GM23338 (cell line): ENCODE data around the gene SLC22A4. TPM values are rescaled to one million over a fixed set of nuclear protein-coding genes. Genes with fewer than 3 reads are reported as not detected.

Source experiments
- ATAC-seq: fragments of 200-7000 bp; cut with Tn5 transposase; 3 replicates; pipeline ENCODE4 v1.9.1; 2020
- DNase-seq: peaks from one replicate; pipeline ENCODE4 v3.0.0-alpha.2; 2015; ENCODE audit warnings: low spot score
- H2AFZ ChIP-seq: fragments of 200-600 bp; sonication (generic); 2 replicates; pipeline ENCODE4 v1.8.0; 2016; ENCODE audit warnings: antibody characterized with exemption, mild to moderate bottlenecking, moderate library complexity
- H3F3A ChIP-seq: fragments of 200-600 bp; sonication (generic); replicated peaks from 2 replicates; pipeline ENCODE4 v1.8.0; 2017; ENCODE audit warnings: antibody characterized with exemption, mixed run types, low read depth
- H3K27ac ChIP-seq: fragments of 200-600 bp; sonication (generic); 2 replicates; pipeline ENCODE4 v1.6.1; 2016; ENCODE audit warnings: low read depth
- H3K27me3 ChIP-seq: fragments of 200-600 bp; sonication (generic); 2 replicates; pipeline ENCODE4 v1.8.0; 2016; ENCODE audit warnings: mild to moderate bottlenecking, mixed run types, moderate library complexity; ENCODE audit not compliant: insufficient read depth
- H3K36me3 ChIP-seq: fragments of 200-600 bp; sonication (generic); 2 replicates; pipeline ENCODE4 v1.8.0; 2016; ENCODE audit warnings: mild to moderate bottlenecking; ENCODE audit not compliant: insufficient read depth
- H3K4me1 ChIP-seq: fragments of 200-600 bp; sonication (generic); 2 replicates; pipeline ENCODE4 v1.8.0; 2016; ENCODE audit warnings: mild to moderate bottlenecking, moderate library complexity; ENCODE audit not compliant: insufficient read depth
- H3K4me2 ChIP-seq: fragments of 200-600 bp; sonication (generic); 2 replicates; pipeline ENCODE4 v1.7.1; 2017; ENCODE audit warnings: mixed run types
- H3K4me3 ChIP-seq: fragments of 200-600 bp; sonication (generic); 2 replicates; pipeline ENCODE4 v1.6.1; 2016; ENCODE audit warnings: mixed run types
- H3K79me2 ChIP-seq: fragments of 200-600 bp; sonication (generic); replicated peaks from 2 replicates; pipeline ENCODE4 v1.8.0; 2017; ENCODE audit warnings: mild to moderate bottlenecking; ENCODE audit not compliant: insufficient read depth
- H3K9me2 ChIP-seq: fragments of 200-600 bp; sonication (generic); 2 replicates; pipeline ENCODE4 v1.8.0; 2017; ENCODE audit not compliant: insufficient read depth
- H4K20me1 ChIP-seq: fragments of 200-600 bp; sonication (generic); replicated peaks from 2 replicates; pipeline ENCODE4 v1.8.0; 2017; ENCODE audit warnings: mild to moderate bottlenecking; ENCODE audit not compliant: insufficient read depth
- H3K27ac Mint-ChIP-seq: 2 replicates; pipeline ENCODE4 v1.8.0; 2020; ENCODE audit warnings: inconsistent platforms, mild to moderate bottlenecking, moderate library complexity, mixed read lengths
- H3K27me3 Mint-ChIP-seq: 3 replicates; pipeline ENCODE4 v1.8.0; 2022; ENCODE audit warnings: low read depth, mild to moderate bottlenecking, moderate library complexity, mixed read lengths, inconsistent platforms; ENCODE audit not compliant: insufficient read depth, poor library complexity
- H3K36me3 Mint-ChIP-seq: 3 replicates; pipeline ENCODE4 v1.8.0; 2021; ENCODE audit warnings: low read depth, mild to moderate bottlenecking, inconsistent platforms, moderate library complexity, mixed read lengths
- H3K4me1 Mint-ChIP-seq: 3 replicates; pipeline ENCODE4 v1.8.0; 2020; ENCODE audit warnings: mild to moderate bottlenecking, inconsistent platforms, mixed read lengths
- H3K4me3 Mint-ChIP-seq: 3 replicates; pipeline ENCODE4 v1.8.0; 2021; ENCODE audit warnings: moderate library complexity, mild to moderate bottlenecking, inconsistent platforms, mixed read lengths
- H3K9me3 Mint-ChIP-seq: 3 replicates; pipeline ENCODE4 v1.8.0; 2020; ENCODE audit warnings: moderate library complexity, mild to moderate bottlenecking, inconsistent platforms, mixed read lengths
- EZH2phosphoT487 ChIP-seq: fragments of 200-600 bp; sonication (generic); IDR thresholded peaks from one replicate; pipeline ENCODE4 v1.8.1; 2018; ENCODE audit warnings: antibody characterized with exemption; ENCODE audit not compliant: unreplicated experiment
- REST ChIP-seq: IDR thresholded peaks from one replicate; pipeline ENCODE4 v1.6.1; 2018; ENCODE audit warnings: antibody characterized with exemption; ENCODE audit not compliant: unreplicated experiment
- ZNF462 ChIP-seq: fragments of 250-450 bp; sonication (Bioruptor Pico); IDR thresholded peaks from 2 replicates; pipeline ENCODE4 v1.5.0; 2020; ENCODE audit warnings: mild to moderate bottlenecking, moderate library complexity
- polyA plus RNA-seq: library from polyadenylated mRNA; unstranded; fragments of >200 nt; fragmentation: Nextera tagmentation; extraction: Ambion mirVana; gene quantifications from 2 replicates; pipeline ENCODE4 v1.2.1, GENCODE V29; 2016
- total RNA-seq: library from RNA; depleted of rRNA; stranded (reverse); fragments of >200 nt; shearing (Covaris generic); gene quantifications from 2 replicates; pipeline ENCODE4 v1.2.3, GENCODE V29; 2014

The SLC22A4 gene
- total and polyA plus RNA-seq, 2 experiments from 2014 or later: 0.28 to 0.40 TPM

- TF ChIP-seq ZNF462 (no peak), REST (no peak), EZH2phosphoT487 (no peak)
These were observed 45.3 kb downstream of the SLC22A4 start (continued) for GRCh38 chr5:132339502-132339901.

- no peaks in the 10 kb centered on the region; the same call in 1 of the 2 replicates for H3K36me3 ChIP-seq
- peaks cover 9% of the 10 kb centered on the region; the same call in 1 of the 3 replicates for H3K4me1 Mint-ChIP-seq
- H3K4me2 ChIP-seq: no peak overlapping the region
- DNase-seq (no peak), ATAC-seq (no peak)
- H3K27me3 ChIP-seq: no peaks in the 10 kb centered on the region
- H3K27me3 Mint-ChIP-seq: peaks cover 4% of the 10 kb centered on the region
- no peak for TF ChIP-seq ZNF462
- H3K4me3 ChIP-seq: no peak overlapping the region
- H3K9me2 ChIP-seq: no peaks in the 10 kb centered on the region
- H3K9me3 Mint-ChIP-seq: peaks cover 22% of the 10 kb centered on the region
- H4K20me1 ChIP-seq: no peaks in the 10 kb centered on the region
- no peak overlapping the region for H3K4me3 Mint-ChIP-seq
- H2AFZ ChIP-seq: no peak overlapping the region
- H3F3A ChIP-seq: no peaks in the 10 kb centered on the region
- no peaks in the 10 kb centered on the region for H3K4me1 ChIP-seq
- H3K36me3 Mint-ChIP-seq: peaks cover 12% of the 10 kb centered on the region; the same call in 2 of the 3 replicates
- no peaks in the 10 kb centered on the region for H3K79me2 ChIP-seq
- no peak overlapping the region for H3K27ac Mint-ChIP-seq
- H3K27ac ChIP-seq: no peak overlapping the region
These were observed 48.3 kb downstream of the SLC22A4 start for GRCh38 chr5:132342291-132343180.
